T-helper 17 cell (primary cell): ENCODE results near the gene NR6A1. TPM values are rescaled to one million over a fixed set of nuclear protein-coding genes. Genes with fewer than 3 reads are reported as not detected.

Experiments used
- ATAC-seq: fragments of 150-1000 bp; cut with Tn5 transposase; 2 replicates; pipeline ENCODE4 v1.10.0; 2021; ENCODE audit warnings: mild to moderate bottlenecking, moderate library complexity
- DNase-seq, 3 donors: peaks; one replicate each; pipeline versions ENCODE4 v3.0.0 to v3.0.0-alpha.2; 2020 to 2021
- H3K9me3 ChIP-seq: one replicate; pipeline ENCODE4 v1.7.0; 2013; ENCODE audit warnings: low read length, mild to moderate bottlenecking; ENCODE audit not compliant: control insufficient read depth, poor library complexity, severe bottlenecking
- H3K27ac Mint-ChIP-seq: one replicate; pipeline ENCODE4 v1.8.0; 2022; ENCODE audit warnings: mild to moderate bottlenecking, moderate library complexity, mixed read lengths
- H3K27me3 Mint-ChIP-seq: one replicate; pipeline ENCODE4 v1.8.0; 2022; ENCODE audit warnings: mixed read lengths
- H3K36me3 Mint-ChIP-seq: one replicate; pipeline ENCODE4 v1.8.0; 2022; ENCODE audit warnings: low read depth, mixed read lengths
- H3K4me1 Mint-ChIP-seq: one replicate; pipeline ENCODE4 v1.8.0; 2022; ENCODE audit warnings: mild to moderate bottlenecking, mixed read lengths
- H3K4me3 Mint-ChIP-seq: one replicate; pipeline ENCODE4 v1.8.0; 2022; ENCODE audit warnings: mild to moderate bottlenecking, moderate library complexity, mixed read lengths
- total RNA-seq, 4 donors: library from RNA in 2 of 4; stranded (reverse) in 2 of 4; gene quantifications; one replicate each; pipeline ENCODE4 v1.2.3 and lab custom pipeline; 2022 to 2026

Gene NR6A1
- total RNA-seq, 2 donors from 2014 or later = 0.08 to 0.22 TPM

DNA sequence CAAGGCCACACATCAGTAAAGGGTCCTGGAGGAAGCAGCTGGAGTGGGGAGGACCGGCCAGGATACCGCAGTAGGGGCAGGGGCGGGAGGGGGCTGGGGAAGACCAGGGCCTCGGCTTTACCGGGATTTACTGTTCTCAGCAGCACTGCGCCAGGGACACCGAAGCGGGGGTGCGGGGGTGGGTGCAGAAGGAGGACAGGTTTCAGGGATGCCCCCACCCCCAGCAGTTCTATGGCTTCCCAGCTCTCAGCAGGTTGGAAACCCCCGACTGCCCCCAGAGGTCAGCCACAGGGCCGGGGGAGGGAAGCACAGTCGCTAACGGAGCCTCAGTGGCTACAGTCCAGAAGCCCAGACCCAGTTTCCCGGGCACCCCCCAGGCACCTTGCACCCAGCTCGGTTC is 285.2 kb downstream of the NR6A1 start:
- Mint-ChIP-seq H3K4me1 (no peaks in the 10 kb centered on the region), H3K27me3 (peaks cover 21% of the 10 kb centered on the region), H3K27ac (no peak overlapping the region), H3K36me3 (peaks cover 2% of the 10 kb centered on the region), H3K4me3 (no peak overlapping the region)
- DNase-seq (no peak), ATAC-seq (no peak)
- no peaks in the 10 kb centered on the region for H3K9me3 ChIP-seq

DNA sequence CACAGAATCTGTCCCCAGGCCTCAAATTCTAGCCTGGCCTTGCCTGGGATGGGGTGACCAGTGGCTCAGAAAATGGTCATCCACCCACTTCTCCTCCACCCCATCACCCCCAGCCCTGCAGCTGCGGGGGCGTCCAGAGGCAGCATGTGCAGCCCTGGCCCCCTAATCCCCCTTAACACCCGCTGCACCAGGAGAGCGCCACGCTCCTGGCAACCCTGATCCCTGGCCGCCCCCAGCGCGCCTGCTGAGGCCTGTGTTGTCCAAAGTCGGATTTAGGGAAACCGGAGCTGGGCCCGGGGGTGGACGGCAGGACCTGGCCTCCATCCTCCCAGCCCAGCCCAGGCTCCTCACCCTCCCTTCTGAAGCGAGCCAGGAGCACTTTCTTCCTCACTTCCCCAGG is 285.9 kb downstream of the NR6A1 start:
- Mint-ChIP-seq H3K36me3 (peaks cover 2% of the 10 kb centered on the region), H3K4me1 (no peaks in the 10 kb centered on the region), H3K27me3 (peaks cover 19% of the 10 kb centered on the region), H3K4me3 (no peak overlapping the region), H3K27ac (no peak overlapping the region)
- no peak for DNase-seq
- no peaks in the 10 kb centered on the region for H3K9me3 ChIP-seq
- no peak for ATAC-seq

DNA sequence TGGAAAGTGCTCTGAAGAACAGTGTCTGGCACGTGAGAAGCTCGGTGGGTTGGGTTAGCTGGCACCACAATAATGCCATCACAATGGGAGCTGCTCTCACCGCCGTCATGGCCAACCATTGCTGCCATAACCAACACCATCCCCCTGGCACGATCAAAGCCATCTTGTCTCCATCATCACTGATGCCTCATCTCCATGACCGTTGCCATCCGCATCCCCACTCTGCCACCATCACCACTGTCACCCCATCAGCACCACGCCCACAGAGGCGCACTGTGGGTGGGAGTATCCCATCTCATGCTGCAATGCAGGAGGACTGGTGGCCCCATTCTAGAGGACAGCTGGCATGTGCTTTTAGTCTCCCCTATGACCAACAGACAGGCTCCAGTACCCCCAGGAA is 287.6 kb downstream of the NR6A1 start:
- Mint-ChIP-seq H3K36me3 (no peaks in the 10 kb centered on the region), H3K27me3 (peaks cover 22% of the 10 kb centered on the region), H3K27ac (no peak overlapping the region), H3K4me1 (peaks cover under 1% of the 10 kb centered on the region), H3K4me3 (no peak overlapping the region)
- ATAC-seq (no peak), DNase-seq (no peak)
- H3K9me3 ChIP-seq = no peaks in the 10 kb centered on the region

DNA sequence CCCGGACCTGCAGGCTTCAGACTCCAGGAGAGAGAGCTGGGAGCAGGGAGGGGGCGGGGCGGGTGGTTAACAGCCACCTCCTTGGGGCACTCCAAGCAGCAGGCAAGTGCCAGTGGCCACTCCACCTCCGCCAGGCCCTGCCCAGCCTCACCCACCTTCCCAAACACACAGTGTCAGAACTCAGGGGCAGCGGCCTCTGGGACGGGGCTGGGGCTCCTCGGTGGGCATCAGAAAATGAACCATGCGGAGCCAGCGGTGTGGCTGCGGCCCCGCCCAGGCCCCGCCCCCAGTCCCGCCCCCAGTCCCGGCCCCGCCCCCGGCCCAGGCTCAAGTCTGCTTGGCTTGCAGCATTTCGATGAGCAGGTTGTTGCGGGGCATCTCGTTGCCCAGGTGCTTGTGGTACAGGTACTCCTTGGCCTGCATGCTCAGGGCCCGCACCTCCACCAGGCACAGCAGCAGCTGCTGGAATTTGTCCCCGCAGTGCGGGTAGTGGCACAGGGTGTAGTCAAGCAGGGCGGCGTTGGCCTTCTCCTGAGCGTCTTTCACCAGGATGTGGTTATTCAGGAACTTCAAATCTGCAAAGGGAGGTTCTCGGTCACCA is 288.6 kb downstream of the NR6A1 start:
- no peaks in the 10 kb centered on the region for H3K36me3 Mint-ChIP-seq

DNA sequence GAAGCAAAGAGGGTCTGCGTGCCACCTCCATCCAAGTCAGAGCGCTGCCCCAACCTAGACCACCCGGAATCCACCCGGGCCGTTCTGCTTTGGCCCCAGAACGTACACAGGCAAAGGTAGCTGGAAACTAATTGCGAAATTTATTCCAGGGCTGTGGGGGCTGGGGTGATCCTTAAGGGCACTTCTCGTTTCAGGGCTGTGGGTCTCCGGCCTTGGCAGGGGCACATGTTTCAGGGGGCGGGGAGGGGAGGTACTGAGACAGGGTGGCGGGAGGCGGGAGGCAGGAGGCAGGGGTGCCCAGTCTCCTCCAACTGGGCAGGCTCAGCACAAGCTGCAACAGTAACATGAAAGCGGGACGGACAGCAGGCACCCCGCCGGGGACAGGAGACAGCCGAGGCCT is 290.0 kb downstream of the NR6A1 start:
- Mint-ChIP-seq H3K4me1 (peaks cover 2% of the 10 kb centered on the region), H3K27me3 (peaks cover 21% of the 10 kb centered on the region), H3K4me3 (no peak overlapping the region), H3K27ac (no peak overlapping the region), H3K36me3 (no peaks in the 10 kb centered on the region)
- DNase-seq (no peak), ATAC-seq (no peak)
- H3K9me3 ChIP-seq = no peaks in the 10 kb centered on the region

More for the DNA sequence above, 288.6 kb downstream of the NR6A1 start:
- no peak overlapping the region for H3K4me3 Mint-ChIP-seq
- H3K4me1 Mint-ChIP-seq = peaks cover 2% of the 10 kb centered on the region
- H3K27me3 Mint-ChIP-seq = peaks cover 21% of the 10 kb centered on the region
- no peaks in the 10 kb centered on the region for H3K9me3 ChIP-seq
- H3K27ac Mint-ChIP-seq = no peak overlapping the region
- no peak for ATAC-seq
- no peak for DNase-seq

DNA sequence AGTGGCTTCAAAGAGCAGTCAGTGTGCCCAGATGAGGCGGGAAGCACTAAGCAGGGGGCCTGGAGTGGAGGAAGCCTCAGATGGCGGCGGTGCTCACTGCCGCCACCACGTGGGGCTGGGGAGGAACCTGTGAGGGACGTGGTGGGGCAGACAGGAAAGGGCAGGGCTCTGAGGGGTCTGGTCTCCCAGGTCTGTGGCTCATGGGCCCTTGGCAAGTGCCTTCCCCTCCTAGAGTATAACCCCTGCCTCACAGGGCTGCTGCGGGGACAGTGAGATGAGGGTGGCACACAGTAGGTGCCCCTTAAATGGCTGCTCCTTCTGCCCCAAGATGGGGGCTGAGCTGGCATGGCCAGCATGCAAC is 290.5 kb downstream of the NR6A1 start:
- peaks cover 21% of the 10 kb centered on the region for H3K27me3 Mint-ChIP-seq
- H3K36me3 Mint-ChIP-seq = no peaks in the 10 kb centered on the region
- no peak overlapping the region for H3K27ac Mint-ChIP-seq
- H3K9me3 ChIP-seq = no peaks in the 10 kb centered on the region
- peaks cover 2% of the 10 kb centered on the region for H3K4me1 Mint-ChIP-seq
- no peak for DNase-seq
- no peak overlapping the region for H3K4me3 Mint-ChIP-seq
- no peak for ATAC-seq

DNA sequence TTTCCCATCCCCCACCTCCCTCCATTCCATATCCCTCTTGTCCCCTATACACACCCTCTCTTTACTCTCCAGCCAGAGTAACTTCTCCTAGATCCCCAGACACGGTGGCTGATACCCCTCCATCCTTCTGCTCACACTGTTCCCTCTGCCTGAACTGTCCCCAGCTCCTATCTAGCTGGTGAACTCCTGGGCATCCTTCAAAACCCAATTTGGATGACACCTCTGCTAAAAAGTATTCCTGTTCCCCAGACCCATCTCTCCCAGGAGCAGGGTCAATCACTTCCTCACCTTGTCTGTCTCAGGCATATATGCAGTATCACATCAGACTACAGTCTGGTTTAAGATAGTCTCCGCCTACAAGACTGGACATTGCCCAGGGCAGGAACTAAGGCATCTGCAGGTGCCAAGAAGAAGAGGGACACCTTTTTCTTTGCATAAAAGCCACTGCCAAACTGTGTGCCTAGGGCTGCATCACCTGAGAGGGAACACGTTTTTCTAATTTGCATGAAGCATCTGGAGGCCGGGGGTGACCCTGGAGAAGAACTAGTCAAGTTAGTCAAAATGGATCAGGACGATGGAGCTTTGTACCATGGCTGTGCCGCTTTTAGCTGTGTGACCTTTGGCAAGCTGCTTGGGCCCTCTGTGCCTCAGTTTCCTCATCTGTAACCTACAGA is 291.0 kb downstream of the NR6A1 start:
- ATAC-seq (no peak), DNase-seq (no peak)
- Mint-ChIP-seq H3K36me3 (no peaks in the 10 kb centered on the region), H3K4me1 (peaks cover 2% of the 10 kb centered on the region), H3K27me3 (peaks cover 23% of the 10 kb centered on the region), H3K27ac (no peak overlapping the region), H3K4me3 (no peak overlapping the region)
- no peaks in the 10 kb centered on the region for H3K9me3 ChIP-seq

DNA sequence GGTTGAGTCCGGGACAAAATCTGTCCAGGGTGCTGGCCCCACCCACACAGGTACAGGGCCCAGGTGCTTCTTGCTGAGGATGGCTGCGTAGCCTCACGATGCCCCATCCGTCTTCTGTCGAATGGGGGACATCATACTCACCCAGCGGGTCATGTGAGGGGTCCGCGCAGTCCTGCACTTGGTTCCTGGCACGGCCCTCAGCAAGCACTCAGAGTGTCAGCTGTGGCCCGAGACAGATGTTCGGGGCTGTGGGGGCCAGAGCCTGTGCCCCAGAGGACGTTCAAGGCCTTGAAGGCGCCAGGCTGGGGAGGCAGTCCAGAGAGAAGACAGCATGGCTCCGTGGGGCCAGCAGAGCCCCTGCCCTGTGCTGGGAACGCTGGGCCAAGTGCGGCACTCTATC is 291.7 kb downstream of the NR6A1 start:
- no peak for ATAC-seq
- H3K36me3 Mint-ChIP-seq = no peaks in the 10 kb centered on the region
- no peak for DNase-seq
- peaks cover 2% of the 10 kb centered on the region for H3K4me1 Mint-ChIP-seq
- H3K9me3 ChIP-seq = no peaks in the 10 kb centered on the region
- no peak overlapping the region for H3K27ac Mint-ChIP-seq
- H3K4me3 Mint-ChIP-seq = no peak overlapping the region
- H3K27me3 Mint-ChIP-seq = peaks cover 27% of the 10 kb centered on the region

DNA sequence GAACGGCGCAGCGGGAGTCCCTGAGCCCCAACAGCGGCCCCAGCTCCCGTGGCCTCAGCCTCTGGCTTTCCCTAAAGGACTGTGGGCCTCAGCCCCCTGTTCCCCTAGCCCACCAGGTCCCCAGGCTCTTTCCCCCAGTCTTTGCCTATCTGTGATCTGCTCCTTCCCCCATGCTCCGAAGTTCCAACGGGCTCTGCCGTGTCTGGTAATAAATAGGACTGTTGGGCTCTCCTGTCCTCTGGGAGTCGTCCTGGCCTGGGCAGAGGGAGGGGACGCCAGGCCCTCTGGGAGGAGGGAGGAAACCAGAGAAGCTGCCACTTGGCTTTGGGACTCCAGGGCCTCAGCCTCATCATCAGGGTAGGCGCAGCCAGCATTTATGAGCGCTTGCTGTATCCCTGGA is 292.8 kb downstream of the NR6A1 start:
- peaks cover 2% of the 10 kb centered on the region for H3K4me1 Mint-ChIP-seq
- ATAC-seq (no peak), DNase-seq (no peak)
- no peaks in the 10 kb centered on the region for H3K36me3 Mint-ChIP-seq
- H3K9me3 ChIP-seq = no peaks in the 10 kb centered on the region
- no peak overlapping the region for H3K27ac Mint-ChIP-seq
- peaks cover 29% of the 10 kb centered on the region for H3K27me3 Mint-ChIP-seq
- no peak overlapping the region for H3K4me3 Mint-ChIP-seq

DNA sequence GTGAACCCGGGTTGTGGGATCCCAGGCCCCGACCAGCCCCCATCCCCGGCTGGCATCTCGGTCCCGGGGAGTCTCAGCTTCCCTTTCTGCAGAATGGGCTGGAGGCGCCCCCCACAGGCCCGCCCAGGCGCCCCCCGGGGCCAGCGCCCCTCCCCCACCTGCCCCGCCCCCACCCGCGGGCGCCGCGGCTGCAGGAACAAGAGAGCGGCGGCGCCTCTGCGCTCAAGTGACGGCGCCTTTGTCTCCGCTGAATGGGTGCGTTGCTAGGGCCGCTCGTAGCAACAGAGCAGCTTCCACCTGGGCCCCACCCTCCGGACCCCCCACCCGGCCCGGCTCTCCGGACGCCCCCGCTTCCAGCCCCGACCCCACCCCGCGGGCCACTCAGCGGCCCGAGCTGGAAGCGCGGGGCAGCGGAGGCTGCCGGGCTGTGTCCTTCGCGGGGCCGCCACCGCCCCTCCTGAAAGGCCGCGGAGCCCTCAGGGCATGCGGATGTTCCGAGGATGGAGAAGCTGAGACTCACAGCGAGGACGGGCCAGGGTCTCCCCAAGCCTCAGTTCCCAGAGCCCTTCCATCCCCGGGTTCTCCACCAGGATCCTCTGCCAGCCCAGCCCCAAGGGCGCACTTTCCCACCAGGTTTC is 293.3 kb downstream of the NR6A1 start:
- DNase-seq (no peak), ATAC-seq (no peak)
- H3K27me3 Mint-ChIP-seq = peaks cover 35% of the 10 kb centered on the region
- H3K27ac Mint-ChIP-seq = no peak overlapping the region
- no peak overlapping the region for H3K4me3 Mint-ChIP-seq
- no peaks in the 10 kb centered on the region for H3K9me3 ChIP-seq
- H3K36me3 Mint-ChIP-seq = no peaks in the 10 kb centered on the region
- peaks cover 4% of the 10 kb centered on the region for H3K4me1 Mint-ChIP-seq

DNA sequence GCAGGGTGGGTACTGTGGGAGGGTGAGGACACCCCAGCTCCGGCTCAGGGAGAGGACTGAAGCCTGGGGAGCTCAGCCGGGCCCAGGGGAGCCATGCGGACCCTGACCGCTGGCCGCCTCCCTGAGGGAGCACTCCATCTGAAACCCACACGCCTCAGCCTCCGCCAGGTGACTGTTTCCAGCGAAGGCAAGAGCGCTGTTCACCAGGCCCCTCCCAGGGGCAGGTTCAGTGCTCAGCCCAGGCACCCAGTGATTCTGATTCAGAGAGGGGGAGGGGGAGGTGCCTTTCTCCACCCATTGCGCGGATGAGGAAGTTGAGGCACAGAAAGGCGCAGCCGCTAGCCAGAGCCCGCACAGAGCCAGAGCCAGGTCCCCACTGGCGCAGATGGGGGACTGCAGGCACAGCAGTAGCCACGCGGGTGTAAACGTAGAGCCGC is 293.9 kb downstream of the NR6A1 start:
- no peak overlapping the region for H3K4me3 Mint-ChIP-seq
- H3K9me3 ChIP-seq = no peaks in the 10 kb centered on the region
- ATAC-seq (no peak), DNase-seq (no peak)
- H3K27me3 Mint-ChIP-seq = peaks cover 41% of the 10 kb centered on the region
- no peak overlapping the region for H3K27ac Mint-ChIP-seq
- peaks cover 1% of the 10 kb centered on the region for H3K36me3 Mint-ChIP-seq
- H3K4me1 Mint-ChIP-seq = peaks cover 4% of the 10 kb centered on the region

DNA sequence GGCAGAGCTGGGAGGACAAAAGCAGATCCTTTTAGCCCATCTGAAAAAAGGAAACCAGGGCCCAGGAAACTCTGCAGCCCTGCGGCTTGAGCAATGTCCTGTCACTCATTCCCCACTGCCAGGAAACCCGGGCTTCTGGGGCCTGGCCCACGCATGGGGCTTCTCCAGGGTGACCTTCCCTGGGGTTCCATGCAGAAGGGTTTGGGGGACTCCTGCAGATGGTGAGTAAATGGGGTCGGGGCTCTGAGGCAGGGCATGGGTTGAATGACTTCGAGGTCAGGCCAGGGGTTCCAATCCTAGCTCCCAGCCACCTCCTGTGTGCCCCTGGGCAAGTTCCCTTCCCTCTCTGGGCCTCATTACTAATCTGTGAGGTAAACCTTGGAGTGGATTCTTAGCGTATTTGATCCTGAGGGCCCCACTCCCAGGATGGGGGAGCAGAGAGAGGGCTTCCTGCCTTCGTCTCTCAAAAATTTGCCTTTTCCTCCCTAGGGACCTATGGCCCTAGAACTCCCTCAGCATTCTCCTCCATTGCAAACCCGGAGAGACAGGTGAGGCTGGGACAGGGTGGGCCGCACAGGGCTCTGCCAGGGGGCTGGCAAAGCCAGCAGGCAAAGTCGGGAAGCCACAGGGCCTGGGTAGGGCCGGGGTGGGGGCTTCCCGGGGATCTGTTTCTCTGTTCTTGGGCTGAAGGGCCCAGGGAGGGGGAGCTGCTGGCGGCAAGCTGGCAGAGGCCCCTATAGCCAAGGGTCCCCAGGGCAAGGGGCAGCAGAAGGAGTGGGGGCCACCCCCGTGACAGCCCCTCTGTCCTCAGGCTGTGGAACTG is 295.0 kb downstream of the NR6A1 start:
- Mint-ChIP-seq H3K27me3 (peaks cover 45% of the 10 kb centered on the region), H3K36me3 (peaks cover 4% of the 10 kb centered on the region)

DNA sequence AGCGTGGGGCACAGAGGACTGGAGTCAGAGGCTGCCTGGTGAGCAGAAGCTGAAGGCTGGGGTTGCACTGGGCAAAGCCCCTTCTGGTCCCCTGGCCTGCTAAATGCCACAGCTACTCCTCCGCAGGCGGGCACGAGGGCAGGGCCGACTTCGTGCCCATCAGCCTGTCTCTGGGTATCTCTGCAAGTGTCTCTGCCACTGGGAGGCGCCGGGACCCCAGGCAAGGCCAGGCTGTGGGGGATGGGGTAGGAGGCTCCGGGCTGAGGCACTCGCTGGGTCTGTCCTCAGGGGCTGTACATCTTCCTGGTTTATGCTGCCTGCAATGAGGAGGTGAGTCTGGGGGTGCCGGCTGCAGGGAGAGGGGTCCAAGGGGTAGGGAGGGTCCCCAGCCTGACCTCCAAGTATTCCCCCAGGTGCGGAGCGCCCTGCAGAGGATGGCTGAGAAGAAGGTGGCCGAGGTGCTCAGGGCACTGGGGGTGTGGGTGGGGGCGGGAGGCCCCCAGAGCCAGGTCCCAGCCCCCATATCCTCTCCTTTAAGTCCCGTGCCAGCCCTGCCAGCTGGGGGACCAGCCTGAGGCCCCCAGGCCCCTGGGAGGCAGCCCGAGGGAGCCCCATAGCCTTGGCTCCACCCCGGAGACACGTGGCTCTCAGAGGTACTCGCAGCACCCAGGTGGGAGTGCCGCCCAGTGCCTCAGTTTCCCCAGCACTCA is 295.8 kb downstream of the NR6A1 start:
- DNase-seq (no peak), ATAC-seq (no peak)
- Mint-ChIP-seq H3K27me3 (peaks cover 43% of the 10 kb centered on the region), H3K27ac (no peak overlapping the region), H3K4me1 (peaks cover 4% of the 10 kb centered on the region), H3K36me3 (peaks cover 4% of the 10 kb centered on the region), H3K4me3 (no peak overlapping the region)
- H3K9me3 ChIP-seq = no peaks in the 10 kb centered on the region

More for the DNA sequence above, 295.0 kb downstream of the NR6A1 start:
- H3K4me3 Mint-ChIP-seq = no peak overlapping the region
- H3K9me3 ChIP-seq = no peaks in the 10 kb centered on the region
- DNase-seq = no peak
- ATAC-seq = no peak
- H3K4me1 Mint-ChIP-seq = peaks cover 4% of the 10 kb centered on the region
- no peak overlapping the region for H3K27ac Mint-ChIP-seq
